AG08395 (cell line): ENCODE data around the gene RPS15.
A peak's percentile ranks its signal among the peaks of the same experiment; 100 is the strongest.

Experiments
- DNase-seq: peaks from one replicate; pipeline ENCODE4 v3.0.0; 2012; ENCODE audit warnings: mixed read lengths, low spot score

The RPS15 gene

DNA sequence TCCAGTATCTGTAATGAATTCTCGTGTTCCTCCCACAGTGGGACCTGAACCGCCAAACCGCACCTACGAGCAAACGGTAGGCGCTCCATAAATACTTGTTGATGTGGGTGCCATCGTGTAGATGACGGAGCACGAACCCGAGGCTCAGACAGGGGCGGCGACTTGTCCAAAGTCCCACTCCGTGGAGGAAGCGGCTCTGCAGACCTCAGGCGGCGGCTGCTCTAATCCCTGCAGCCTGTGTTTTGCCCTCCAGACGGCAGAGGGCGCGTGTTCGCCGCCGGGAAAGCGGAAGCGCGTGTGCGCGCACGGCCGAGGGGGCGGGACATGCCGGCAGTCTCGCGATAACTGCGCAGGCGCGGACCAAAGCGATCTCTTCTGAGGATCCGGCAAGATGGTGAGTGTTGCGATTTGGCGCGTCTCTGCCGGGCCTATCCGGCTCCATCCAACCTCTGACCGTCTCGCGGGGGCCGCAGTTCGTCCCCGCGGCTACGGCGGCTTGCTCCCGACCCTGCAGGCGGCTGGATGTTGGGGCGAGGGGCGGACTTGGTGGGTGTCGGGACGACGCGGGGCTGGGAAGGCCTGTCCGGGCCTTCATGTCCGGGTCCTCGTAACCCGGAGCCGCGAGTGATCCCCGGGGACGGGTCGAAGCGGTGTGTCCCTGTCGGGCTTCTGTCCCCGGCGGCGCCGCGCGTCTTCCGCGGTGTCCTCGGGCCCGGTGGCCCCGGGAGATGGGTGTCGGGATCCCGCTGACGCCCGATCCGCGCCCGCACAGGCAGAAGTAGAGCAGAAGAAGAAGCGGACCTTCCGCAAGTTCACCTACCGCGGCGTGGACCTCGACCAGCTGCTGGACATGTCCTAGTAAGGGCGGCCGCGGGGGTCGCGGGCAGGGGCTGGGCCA, at the start of gene RPS15:
TSS of gene RPS15 (plus strand) at position 362 of the 898 bp plus-strand sequence. CDS start at position 392, 30 bp downstream.
- peak; percentile 98 for DNase-seq

DNA sequence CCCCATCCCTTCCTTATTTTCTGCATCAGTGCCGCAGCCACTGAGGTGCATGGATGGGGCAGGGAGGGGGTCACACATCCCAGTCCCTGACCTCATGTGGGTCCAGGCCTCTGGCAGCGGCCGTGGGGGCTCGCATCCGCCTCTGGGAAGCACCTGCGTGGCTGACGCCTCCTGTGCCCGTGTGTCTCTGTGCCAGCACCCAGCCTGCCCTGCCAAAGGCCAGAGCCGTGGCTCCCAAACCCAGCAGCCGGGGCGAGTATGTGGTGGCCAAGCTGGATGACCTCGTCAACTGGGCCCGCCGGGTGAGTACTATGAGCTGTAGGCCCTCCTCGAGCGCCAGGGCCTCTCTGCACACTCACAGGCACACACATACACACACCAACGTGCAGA, 49.6 kb upstream of the RPS15 start:
- DNase-seq = no peak

DNA sequence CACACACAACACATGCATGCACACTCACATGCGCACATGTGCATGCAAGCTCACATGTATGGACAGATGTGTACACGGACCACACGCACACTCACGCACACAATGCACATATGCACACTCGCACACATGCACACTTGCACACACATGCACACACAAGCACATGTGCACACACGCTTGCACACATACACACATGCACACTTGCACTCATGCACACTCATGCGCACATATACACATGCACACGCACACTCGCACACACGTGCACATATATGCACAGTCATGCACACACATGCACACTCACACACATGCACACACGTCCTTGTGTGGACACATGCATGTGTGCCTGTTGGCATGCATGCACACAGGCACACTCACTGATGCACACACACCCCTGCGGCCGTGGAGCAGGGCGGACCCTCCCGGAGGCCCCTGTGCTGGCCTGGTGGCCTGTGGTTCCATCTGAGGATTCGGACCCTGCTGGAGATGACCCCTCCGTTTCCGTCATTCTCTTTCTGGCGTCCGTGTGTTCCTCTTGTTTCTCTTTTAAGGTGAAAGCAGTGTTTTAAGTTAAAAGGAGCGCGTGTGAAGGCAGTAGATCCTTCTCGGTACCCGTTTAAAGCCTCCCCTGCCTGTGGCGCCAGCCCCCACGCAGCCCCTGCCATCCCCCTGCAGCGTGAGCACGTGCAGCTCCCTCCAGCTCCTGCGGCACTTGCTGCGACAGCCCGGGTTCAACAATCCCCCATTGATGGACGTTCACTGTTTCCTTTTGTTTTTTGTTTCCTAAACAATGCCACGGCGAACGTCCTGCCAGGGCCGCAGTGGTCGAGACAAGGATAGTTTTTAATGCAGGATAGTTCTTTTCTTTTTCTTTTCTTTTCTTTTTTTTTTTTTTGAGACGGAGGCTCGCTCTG, 48.9 kb upstream of the RPS15 start:
- no peak for DNase-seq

DNA sequence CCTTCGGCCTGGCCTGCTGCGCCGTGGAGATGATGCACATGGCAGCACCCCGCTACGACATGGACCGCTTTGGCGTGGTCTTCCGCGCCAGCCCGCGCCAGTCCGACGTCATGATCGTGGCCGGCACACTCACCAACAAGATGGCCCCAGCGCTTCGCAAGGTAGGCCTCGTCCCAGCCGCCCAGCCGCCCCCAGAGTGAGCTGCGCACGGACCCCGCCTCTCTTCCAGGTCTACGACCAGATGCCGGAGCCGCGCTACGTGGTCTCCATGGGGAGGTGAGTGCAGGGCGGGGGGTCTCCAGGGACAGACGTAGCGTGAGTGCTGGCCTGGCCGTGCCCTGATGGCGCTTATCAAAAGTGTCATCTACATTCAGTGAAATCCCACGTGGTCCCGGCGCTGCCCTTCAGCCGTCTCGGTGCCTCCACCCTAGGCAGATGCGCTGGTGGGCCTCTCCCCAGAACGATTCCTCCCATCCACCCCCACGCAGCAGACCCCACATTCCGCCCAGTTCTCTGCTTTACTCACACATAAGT, 47.2 kb upstream of the RPS15 start:
- DNase-seq = no peak

DNA sequence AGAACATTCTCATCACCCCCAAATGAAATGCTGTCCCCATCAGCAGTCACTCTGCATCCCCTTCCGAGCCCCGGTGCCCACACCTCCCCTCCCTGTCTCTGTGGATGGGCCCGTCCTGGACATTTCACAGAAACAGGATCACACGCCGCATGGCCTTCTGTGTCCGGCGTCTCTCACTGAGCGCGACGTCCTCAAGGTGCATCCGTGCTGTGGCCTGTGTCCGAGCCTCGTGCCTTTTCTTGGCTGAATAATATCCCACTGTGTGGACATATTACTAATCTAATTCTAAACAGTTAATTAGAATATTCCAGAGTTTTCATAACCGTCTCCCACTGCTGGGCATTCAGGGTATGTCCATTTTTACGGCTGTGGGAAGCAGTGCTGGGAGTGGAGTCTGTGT, 45.8 kb upstream of the RPS15 start:
- no peak for DNase-seq

DNA sequence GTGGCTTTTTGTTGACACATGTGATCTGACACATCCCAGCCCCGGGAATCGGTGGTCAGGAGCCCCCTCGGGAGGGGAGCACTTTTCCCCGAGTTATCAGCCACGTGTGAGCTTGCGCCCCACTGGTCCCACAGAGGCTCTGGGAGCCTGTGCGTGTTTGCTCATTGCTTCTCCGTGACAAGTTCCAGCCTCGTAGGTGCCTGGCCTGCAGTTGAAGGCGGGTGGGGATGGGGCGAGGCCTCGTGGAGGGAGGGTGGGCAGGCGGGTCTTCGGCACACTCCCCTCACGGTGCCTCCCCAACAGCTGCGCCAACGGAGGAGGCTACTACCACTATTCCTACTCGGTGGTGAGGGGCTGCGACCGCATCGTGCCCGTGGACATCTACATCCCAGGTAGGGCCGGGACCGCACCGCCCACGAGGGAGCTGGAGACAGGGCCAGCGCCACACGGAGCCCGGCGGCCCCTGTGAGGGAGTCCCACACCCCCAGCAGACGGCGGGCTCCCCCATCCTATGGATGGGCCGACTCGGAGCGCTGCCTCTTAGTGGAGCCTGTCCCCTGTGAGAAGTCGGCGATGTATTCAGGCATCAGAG, 45.2 kb upstream of the RPS15 start:
- DNase-seq = no peak

DNA sequence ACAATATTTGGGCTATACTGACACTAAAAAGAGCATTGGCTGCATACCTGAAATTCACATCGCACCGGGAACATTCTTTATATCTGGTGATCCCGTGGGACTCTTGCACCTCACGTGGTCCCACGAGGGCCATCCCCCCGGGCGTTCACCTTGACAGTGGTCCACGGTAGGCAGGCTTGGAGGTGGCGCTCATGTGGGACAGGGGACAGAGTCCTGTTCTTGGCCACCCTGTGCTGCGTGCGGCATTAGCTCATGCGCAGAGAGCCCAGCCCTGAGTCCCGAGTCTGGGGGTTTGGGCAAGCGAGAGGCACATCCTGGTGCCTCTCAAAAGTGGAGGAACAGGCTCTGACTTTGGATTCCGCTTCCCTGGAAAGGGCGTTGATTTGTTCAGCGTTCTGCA, 44.4 kb upstream of the RPS15 start:
- no peak for DNase-seq

DNA sequence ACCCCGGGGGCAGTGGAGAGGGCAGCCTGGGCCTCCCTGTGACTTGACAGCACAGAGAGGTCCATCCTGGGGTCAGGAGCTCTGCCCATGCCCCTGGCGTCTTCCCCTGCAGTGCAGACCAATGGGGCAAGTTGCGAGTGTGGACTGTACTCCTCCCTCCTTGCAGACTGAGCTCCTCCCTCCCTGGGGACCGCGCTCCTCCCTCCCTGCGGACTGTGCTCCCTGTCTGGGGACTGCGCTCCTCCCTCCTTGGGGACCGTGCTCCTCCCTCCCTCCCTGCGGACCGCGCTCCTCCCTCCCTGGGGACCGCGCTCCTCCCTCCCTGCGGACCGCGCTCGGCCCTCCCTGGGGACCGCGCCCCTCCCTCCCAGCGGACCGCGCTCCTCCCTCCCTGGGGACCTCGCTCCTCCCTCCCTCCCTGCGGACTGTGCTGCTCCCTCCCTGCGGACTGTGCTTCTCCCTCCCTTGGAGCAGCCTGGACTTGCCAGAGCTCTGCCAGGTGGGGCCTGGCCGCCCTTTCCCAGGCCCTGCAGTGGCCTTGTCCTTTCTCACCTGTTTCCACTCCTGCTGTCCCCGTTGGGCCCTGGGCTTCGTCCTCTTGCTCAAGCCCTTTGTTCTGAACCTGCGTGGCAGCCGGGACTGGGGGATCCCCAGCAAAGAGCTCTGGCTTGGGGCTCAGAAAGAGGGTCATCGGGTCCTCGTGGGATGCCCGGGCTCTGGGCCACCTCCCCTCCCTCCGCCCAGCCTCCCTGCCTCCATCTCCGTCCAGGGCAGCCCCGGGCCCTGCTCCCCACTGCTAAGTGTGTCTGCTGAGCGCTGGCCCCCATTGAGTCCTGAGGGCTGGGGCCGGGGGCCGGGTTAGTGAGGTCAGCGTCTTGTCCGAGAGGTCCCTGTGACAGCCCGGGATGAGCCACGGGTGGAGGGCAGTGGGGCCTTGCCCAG, 43.7 kb upstream of the RPS15 start:
- DNase-seq = no peak

DNA sequence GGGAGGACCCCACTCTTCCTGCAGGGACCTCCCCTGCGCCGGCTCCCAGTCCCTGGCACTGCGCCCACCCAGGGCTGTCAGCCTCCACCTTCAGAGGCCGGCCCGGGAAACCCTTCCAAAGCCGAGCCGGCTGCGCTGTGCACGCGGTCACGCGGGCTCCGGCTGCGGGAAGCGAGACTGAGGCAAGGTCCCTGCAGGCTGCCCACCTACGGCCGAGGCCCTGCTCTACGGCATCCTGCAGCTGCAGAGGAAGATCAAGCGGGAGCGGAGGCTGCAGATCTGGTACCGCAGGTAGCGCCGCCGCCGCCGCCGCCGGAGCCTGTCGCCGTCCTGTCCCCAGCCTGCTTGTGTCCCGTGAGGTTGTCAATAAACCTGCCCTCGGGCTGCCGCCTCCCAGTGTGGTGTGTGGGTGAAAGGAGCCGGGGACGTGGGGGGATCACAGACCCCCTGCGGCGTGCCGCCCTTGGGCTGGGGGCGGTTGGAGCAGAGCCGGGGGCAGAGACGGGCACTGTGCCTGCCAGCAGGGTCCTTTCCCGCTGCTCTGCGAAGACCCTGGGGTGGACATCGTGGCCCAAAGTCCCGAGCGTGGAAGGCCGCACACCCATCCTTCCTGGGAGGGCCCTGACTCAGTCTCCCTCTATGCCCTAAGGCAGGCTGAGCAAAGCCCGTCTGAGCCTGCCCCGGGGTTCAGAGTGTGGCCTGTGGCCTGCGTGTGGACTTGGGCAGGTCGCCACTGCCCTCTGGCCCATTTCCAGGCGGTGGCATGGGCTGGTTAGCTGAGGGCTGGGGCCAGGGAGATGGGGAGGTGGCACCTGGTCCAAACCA, 42.8 kb upstream of the RPS15 start:
- no peak for DNase-seq

DNA sequence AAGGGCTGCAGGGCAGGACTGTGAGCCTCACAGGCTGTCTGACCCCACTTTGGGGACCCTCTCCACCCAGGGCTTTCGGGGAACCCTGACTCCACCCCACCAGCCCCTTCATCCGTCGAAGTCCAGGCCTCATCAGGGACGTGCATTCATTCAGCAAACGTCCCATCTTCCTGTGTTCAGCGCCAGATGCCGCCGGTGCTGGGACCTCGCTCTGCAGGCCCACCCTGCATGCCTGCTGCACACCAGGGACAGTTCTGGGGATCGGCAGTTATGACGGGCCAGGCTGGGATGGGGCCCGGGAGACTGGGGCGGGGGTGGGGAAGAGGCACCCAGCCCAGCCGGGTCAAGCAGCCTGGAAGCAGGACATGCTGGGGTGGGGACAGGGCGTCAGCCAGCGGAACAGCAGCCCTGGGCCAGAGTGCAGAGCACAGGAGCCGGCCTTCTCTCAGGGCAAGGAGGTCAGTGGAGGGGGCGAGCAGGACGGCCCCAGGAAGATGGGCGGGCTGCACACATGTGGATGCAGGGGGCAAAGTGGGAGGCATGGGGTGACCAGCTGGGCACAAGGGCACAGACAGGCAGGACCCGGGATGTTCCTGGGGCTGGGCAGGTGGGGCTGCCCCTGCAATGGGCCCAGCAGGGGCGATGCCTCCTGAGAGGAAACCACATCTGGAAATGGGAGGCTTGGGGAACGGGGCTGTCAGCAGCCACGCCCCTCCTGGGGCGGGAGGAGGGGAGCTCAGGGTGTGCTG, 42.0 kb upstream of the RPS15 start:
- no peak for DNase-seq

DNA sequence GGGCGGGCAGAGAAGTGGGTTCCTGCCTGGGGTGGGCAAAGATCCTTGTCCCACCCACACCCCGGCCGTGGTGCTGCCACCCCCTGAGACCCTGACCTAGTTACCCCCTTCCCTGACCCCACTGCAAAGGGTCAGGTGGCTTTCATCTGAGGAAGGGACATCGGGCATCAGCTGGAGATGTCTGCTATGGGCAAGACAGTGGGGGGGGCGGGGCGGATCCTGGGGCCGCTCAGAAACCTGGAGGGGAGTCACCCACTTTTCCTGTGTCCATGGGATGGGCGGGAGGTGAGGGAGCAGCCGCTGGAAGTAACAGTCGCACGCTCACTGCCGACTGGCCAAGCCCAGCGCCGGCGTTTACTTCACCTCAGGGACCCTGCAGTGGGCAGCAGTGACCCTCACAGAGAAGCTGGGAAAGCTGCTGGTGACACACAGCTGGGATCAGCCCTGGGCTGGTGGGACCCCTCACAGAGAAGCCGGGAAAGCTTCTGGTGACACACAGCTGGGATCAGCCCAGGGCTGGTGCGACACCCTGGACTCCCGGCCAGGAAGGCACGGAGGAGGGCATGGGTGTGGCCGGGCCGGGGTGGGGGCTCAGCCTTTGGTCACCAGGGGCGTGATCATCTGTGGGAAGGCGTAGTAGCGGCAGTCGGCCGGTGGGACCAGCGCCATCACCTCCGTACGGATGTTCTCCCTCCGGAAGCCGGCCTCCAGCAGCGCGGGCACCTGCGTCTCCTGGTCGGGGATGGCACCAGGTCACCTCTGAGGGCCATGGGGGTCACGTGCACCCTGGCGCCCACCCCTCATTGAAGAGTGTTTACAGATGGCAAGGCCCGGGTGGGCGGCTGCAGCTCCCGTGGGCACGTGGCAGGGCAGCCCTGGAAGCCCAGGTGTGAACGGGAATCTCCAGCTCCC, 41.2 kb upstream of the RPS15 start:
- no peak for DNase-seq

DNA sequence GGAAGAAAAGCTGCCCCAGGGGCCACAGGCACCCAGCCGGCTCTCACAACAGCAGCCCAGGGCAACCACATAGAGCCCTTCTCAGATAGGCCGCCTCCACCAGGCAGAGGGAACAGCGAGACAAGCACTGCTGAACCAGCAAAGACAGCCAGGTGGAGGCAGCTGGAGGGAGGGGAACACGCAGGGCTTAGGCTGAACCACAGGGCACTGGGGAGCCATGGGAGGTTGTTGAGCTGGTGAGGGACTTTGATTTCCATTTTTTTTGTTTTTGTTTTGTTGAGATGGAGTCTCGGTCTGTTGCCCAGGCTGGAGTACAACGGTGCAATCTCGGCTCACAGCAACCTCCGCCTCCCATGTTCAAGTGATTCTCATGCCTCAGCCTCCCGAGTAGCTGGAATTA, 40.4 kb upstream of the RPS15 start:
- DNase-seq = no peak

DNA sequence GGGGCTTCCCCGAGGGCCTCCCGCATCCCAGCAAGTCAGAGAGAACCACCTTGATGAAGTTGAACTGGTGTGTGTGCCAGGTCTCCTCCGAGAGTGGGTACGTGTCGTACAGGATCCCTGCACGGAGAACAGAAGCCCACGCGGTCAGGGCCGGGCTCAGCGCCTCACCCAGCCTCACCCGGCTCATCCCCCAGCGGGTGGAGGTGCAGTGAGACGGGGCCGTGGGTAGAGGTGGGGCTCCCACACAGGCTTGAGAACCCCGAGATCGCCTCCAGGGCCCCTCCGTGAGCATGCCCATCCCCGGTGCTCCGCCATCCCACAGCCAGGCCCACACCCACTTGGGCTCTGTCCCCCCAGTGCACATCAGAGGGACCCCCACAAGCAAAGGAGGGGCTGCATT, 39.1 kb upstream of the RPS15 start:
- DNase-seq = no peak

DNA sequence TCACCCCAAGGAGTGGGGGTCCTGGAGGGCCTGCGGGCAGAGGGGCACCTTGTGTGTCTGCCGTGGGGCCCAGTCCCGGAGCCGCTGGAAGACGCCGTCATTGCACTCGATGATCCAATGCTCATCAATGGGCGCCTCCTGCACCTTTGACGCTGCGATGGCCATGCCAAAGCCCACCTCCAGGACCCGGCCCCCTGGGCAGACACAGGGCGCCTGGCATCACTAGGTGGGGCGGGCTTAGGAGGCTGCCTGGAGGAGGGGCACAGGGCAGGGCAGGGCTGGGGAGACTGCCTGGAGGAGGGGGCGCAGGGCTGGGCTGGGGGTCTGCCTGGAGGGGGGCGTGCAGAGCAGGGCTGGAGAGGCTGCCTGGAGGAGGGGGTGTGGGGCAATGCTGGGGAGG, 38.5 kb upstream of the RPS15 start:
- no peak for DNase-seq

DNA sequence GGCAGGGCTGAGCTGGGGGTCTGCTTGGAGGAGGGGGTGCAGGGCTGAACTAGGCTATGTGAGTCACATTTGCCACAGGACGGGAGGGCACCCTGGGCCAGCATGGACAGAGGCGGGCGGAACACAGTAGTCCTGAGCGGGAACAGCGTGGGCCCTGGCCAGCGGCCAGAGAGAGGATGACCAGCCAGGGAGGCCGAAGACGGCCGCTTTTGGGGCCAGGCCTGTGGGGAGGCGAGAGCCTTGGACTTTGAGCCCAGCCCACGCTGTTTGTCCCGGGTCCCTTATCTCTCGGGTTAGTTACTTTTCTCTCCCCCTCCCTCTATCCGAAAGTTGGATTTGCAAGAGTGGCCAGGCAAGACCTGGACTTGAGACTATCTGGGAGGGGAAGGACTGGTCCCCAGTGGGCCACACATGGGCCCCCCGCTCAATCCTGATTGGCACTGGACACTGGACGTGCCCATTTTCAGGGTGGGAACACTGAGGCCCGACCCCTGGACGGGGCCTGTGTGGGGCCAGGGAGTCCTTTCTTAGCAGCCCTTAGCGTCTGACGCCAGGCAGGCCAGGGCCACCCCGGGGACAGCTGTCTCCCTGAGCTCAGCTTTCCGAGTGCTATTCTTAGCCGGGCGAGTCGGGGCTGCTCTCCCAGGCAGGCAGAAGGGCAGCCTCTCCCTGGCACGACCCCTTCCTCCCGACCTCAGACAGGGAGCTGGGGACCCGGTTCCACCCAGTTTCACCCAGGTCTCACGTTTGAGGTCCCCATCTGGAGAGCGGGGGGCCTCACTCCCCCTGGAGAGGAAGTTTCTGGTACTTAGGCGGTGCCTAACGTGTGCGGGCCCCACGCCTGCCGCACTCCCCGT, 37.7 kb upstream of the RPS15 start:
- DNase-seq = peak; percentile 54

DNA sequence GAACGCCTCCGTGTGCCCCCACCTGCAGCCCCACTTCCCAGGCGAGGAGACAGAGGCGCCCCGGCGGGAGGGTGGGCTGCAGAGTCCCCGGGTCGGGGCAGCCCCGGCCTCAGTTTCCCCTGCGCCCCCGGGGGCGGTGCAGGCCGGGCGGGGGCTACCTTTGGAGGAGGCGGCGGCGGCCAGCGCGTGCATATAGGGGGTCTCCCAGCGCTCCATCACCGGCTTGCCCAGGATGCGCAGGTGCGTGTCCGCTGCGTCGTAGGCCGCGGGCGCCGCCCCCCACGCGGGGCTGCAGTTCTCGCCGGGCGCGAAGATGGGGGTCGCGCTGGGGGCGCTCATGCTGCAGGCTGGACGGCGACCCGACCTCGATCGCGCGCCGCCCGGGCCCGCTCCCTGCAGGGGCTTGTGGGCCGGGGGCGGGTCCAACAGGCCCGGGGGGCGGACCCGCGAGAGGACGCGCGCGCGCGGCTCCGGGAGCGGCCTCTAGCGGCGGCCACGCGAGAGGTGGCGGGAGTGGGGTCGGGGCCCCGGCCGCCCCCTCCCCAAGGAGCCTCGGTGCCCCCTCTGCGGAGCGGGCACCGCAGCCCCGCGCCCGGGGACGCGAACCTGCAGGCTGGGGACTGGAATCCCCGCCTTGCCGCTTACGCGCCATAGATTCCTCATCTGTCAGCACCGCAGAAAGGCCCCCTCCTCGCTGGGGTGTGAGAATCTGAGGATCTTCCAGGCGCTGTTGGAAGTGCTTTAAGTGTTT, 36.9 kb upstream of the RPS15 start, which contains the start of gene GAMT:
TSS of gene GAMT (minus strand) at position 405 of the 751 bp plus-strand sequence. CDS start at position 339, 66 bp downstream.
- DNase-seq = peak; percentile 78

DNA sequence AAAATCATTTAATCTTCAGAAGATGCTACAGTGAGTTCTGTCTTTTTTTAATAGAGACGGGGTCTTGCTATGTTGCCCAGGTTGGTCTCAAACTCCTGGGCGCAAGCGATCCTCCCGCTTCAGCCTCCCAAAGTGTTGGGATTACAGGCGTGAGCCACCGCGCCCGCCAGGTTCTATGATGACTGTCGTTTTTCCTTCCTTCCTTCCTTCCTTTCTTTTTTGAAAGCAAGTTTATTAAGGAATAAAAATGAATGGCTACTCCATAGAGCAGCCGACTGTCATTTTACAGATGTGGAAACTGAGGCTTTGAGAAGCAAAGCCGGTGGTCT, 36.3 kb upstream of the RPS15 start:
- DNase-seq = no peak
